Measurements from ENCODE around the gene PBX4.

Gene PBX4

GRCh38 chr19:19550972-19551852 is 67.3 kb downstream of the PBX4 start:
- no peaks in the 10 kb centered on the region for H3K36me3 Mint-ChIP-seq (ENCODE audit: low read depth)
- peaks cover 3% of the 10 kb centered on the region for H3K27me3 Mint-ChIP-seq
- DNase-seq, result no peak
- no peak for ATAC-seq
- H3K27ac Mint-ChIP-seq, result no peak overlapping the region
- no peaks in the 10 kb centered on the region for H3K4me1 Mint-ChIP-seq
- no peak overlapping the region for H3K4me3 Mint-ChIP-seq
- H3K9me3 Mint-ChIP-seq, result no peaks in the 10 kb centered on the region

- Mint-ChIP-seq H3K27ac (no peak overlapping the region), H3K27me3 (peaks cover 3% of the 10 kb centered on the region), H3K4me1 (no peaks in the 10 kb centered on the region), H3K36me3 (ENCODE audit: low read depth) (no peaks in the 10 kb centered on the region), H3K4me3 (no peak overlapping the region), H3K9me3 (no peaks in the 10 kb centered on the region)
- ATAC-seq, result no peak
- DNase-seq, result no peak
Measured at GRCh38 chr19:19550485-19550929, 68.0 kb downstream of the PBX4 start.

GRCh38 chr19:19549804-19550464 is 68.6 kb downstream of the PBX4 start:
- Mint-ChIP-seq H3K27me3 (peaks cover 3% of the 10 kb centered on the region), H3K4me3 (no peak overlapping the region), H3K36me3 (ENCODE audit: low read depth) (no peaks in the 10 kb centered on the region), H3K27ac (no peak overlapping the region), H3K9me3 (no peaks in the 10 kb centered on the region), H3K4me1 (no peaks in the 10 kb centered on the region)
- no peak for DNase-seq
- ATAC-seq, result no peak

- no peaks in the 10 kb centered on the region for H3K4me1 Mint-ChIP-seq
- ATAC-seq (no peak), DNase-seq (no peak)
- H3K27ac Mint-ChIP-seq, result no peak overlapping the region
- H3K4me3 Mint-ChIP-seq, result no peak overlapping the region
- H3K36me3 Mint-ChIP-seq (ENCODE audit: low read depth), result no peaks in the 10 kb centered on the region
- H3K27me3 Mint-ChIP-seq, result peaks cover 3% of the 10 kb centered on the region
- H3K9me3 Mint-ChIP-seq, result no peaks in the 10 kb centered on the region
Measured at GRCh38 chr19:19548915-19549759, 69.3 kb downstream of the PBX4 start.

GRCh38 chr19:19547674-19548336 is 70.7 kb downstream of the PBX4 start:
- Mint-ChIP-seq H3K27ac (no peak overlapping the region), H3K4me1 (no peaks in the 10 kb centered on the region), H3K4me3 (no peak overlapping the region), H3K27me3 (peaks cover 3% of the 10 kb centered on the region), H3K36me3 (ENCODE audit: low read depth) (no peaks in the 10 kb centered on the region), H3K9me3 (no peaks in the 10 kb centered on the region)
- ATAC-seq (no peak), DNase-seq (no peak)

- Mint-ChIP-seq H3K27me3 (peaks cover 5% of the 10 kb centered on the region), H3K4me3 (no peak overlapping the region), H3K27ac (no peak overlapping the region), H3K36me3 (ENCODE audit: low read depth) (no peaks in the 10 kb centered on the region), H3K9me3 (no peaks in the 10 kb centered on the region), H3K4me1 (peaks cover 3% of the 10 kb centered on the region)
- no peak for ATAC-seq
- no peak for DNase-seq
Measured at GRCh38 chr19:19546751-19547162, 71.7 kb downstream of the PBX4 start.

GRCh38 chr19:19545707-19546106 is 72.8 kb downstream of the PBX4 start:
- Mint-ChIP-seq H3K9me3 (no peaks in the 10 kb centered on the region), H3K27me3 (peaks cover 6% of the 10 kb centered on the region), H3K4me3 (no peak overlapping the region), H3K36me3 (ENCODE audit: low read depth) (no peaks in the 10 kb centered on the region), H3K4me1 (peaks cover 9% of the 10 kb centered on the region), H3K27ac (no peak overlapping the region)
- no peak for ATAC-seq
- DNase-seq, result no peak

- Mint-ChIP-seq H3K9me3 (no peaks in the 10 kb centered on the region), H3K27ac (no peak overlapping the region), H3K4me1 (peaks cover 11% of the 10 kb centered on the region), H3K27me3 (peaks cover 8% of the 10 kb centered on the region), H3K36me3 (ENCODE audit: low read depth) (no peaks in the 10 kb centered on the region), H3K4me3 (no peak overlapping the region)
- no peak for DNase-seq
- no peak for ATAC-seq
Measured at GRCh38 chr19:19544954-19545591, 73.4 kb downstream of the PBX4 start.

GRCh38 chr19:19544257-19544953 is 74.1 kb downstream of the PBX4 start:
- ATAC-seq, result no peak
- Mint-ChIP-seq H3K27ac (no peak overlapping the region), H3K4me1 (peaks cover 11% of the 10 kb centered on the region), H3K36me3 (ENCODE audit: low read depth) (no peaks in the 10 kb centered on the region), H3K27me3 (peaks cover 8% of the 10 kb centered on the region), H3K9me3 (no peaks in the 10 kb centered on the region), H3K4me3 (no peak overlapping the region)
- no peak for DNase-seq

- H3K4me3 Mint-ChIP-seq, result no peak overlapping the region
- no peak for DNase-seq
- H3K4me1 Mint-ChIP-seq, result peaks cover 18% of the 10 kb centered on the region
- H3K9me3 Mint-ChIP-seq, result no peaks in the 10 kb centered on the region
- H3K36me3 Mint-ChIP-seq (ENCODE audit: low read depth), result no peaks in the 10 kb centered on the region
- no peak for ATAC-seq
- H3K27ac Mint-ChIP-seq, result no peak overlapping the region
- H3K27me3 Mint-ChIP-seq, result peaks cover 9% of the 10 kb centered on the region
Measured at GRCh38 chr19:19543640-19544039, 74.8 kb downstream of the PBX4 start.

- ATAC-seq (no peak), DNase-seq (no peak)
- no peaks in the 10 kb centered on the region for H3K36me3 Mint-ChIP-seq (ENCODE audit: low read depth)
- H3K27me3 Mint-ChIP-seq, result peaks cover 12% of the 10 kb centered on the region
- H3K9me3 Mint-ChIP-seq, result no peaks in the 10 kb centered on the region
- no peak overlapping the region for H3K4me3 Mint-ChIP-seq
- H3K4me1 Mint-ChIP-seq, result peaks cover 20% of the 10 kb centered on the region
- H3K27ac Mint-ChIP-seq, result no peak overlapping the region
Measured at GRCh38 chr19:19543101-19543500, 75.4 kb downstream of the PBX4 start.

- H3K4me3 Mint-ChIP-seq, result no peak overlapping the region
- H3K4me1 Mint-ChIP-seq, result peaks cover 24% of the 10 kb centered on the region
- no peaks in the 10 kb centered on the region for H3K9me3 Mint-ChIP-seq
- no peak for DNase-seq
- no peak for ATAC-seq
- peaks cover 16% of the 10 kb centered on the region for H3K27me3 Mint-ChIP-seq
- H3K36me3 Mint-ChIP-seq (ENCODE audit: low read depth), result no peaks in the 10 kb centered on the region
- H3K27ac Mint-ChIP-seq, result no peak overlapping the region
Measured at GRCh38 chr19:19542507-19542906, 76.0 kb downstream of the PBX4 start.

GRCh38 chr19:19541616-19542015 is 76.9 kb downstream of the PBX4 start:
- no peak for ATAC-seq
- H3K27me3 Mint-ChIP-seq, result peaks cover 19% of the 10 kb centered on the region
- no peak for DNase-seq
- no peak overlapping the region for H3K4me3 Mint-ChIP-seq
- H3K4me1 Mint-ChIP-seq, result peaks cover 27% of the 10 kb centered on the region
- H3K9me3 Mint-ChIP-seq, result no peaks in the 10 kb centered on the region
- H3K36me3 Mint-ChIP-seq (ENCODE audit: low read depth), result no peaks in the 10 kb centered on the region
- no peak overlapping the region for H3K27ac Mint-ChIP-seq

All from activated naive CD8-positive, alpha-beta T cell treated with anti-CD3 and anti-CD28 coated beads, Interleukin-2, amount 50 U/mL, for 24 hours (primary cell).